HG03378 (cell line): ENCODE measurements around the gene DBF4B.
"Not testable (repeated sequence)": the region's sequence is repeated elsewhere in the genome, so short reads cannot be mapped to it uniquely, and the experiment has no call there.

Experiments
- ATAC-seq: cut with Tn5 transposase; IDR thresholded peaks from one replicate; pipeline ENCODE4 v1.9.1; 2021; ENCODE audit warnings: mild to moderate bottlenecking, moderate library complexity; ENCODE audit not compliant: unreplicated experiment

The DBF4B gene

GRCh38 chr17:44733753-44734152 is 25.3 kb downstream of the DBF4B start:
- no peak for ATAC-seq

- ATAC-seq = no peak
Measured at GRCh38 chr17:44734272-44734671, 25.8 kb downstream of the DBF4B start.

GRCh38 chr17:44736551-44737240 is 28.2 kb downstream of the DBF4B start:
- ATAC-seq = no peak

- ATAC-seq = no peak
Measured at GRCh38 chr17:44738214-44738906, 29.9 kb downstream of the DBF4B start.

GRCh38 chr17:44741316-44741715 is 32.9 kb downstream of the DBF4B start:
- ATAC-seq = no peak

- ATAC-seq = no peak
Measured at GRCh38 chr17:44745301-44745700, 36.8 kb downstream of the DBF4B start.

- ATAC-seq = not testable (repeated sequence)
Measured at GRCh38 chr17:44745738-44746137, 37.3 kb downstream of the DBF4B start.

GRCh38 chr17:44747566-44747965 is 39.1 kb downstream of the DBF4B start:
- no peak for ATAC-seq

GRCh38 chr17:44749076-44749979 is 40.9 kb downstream of the DBF4B start:
- no peak for ATAC-seq

GRCh38 chr17:44749980-44750318 is 41.5 kb downstream of the DBF4B start:
- no peak for ATAC-seq

- no peak for ATAC-seq
Measured at GRCh38 chr17:44751331-44751730, 42.9 kb downstream of the DBF4B start.

GRCh38 chr17:44751806-44752205 is 43.3 kb downstream of the DBF4B start:
- no peak for ATAC-seq

- ATAC-seq = no peak
Measured at GRCh38 chr17:44752953-44753861, 44.7 kb downstream of the DBF4B start.

- ATAC-seq = no peak
Measured at GRCh38 chr17:44754276-44754675, 45.8 kb downstream of the DBF4B start.

- ATAC-seq = not testable (repeated sequence)
Measured at GRCh38 chr17:44755180-44755579, 46.7 kb downstream of the DBF4B start.

- ATAC-seq = no peak
Measured at GRCh38 chr17:44757045-44757917, 48.8 kb downstream of the DBF4B start.

- no peak for ATAC-seq
Measured at GRCh38 chr17:44757918-44758413, 49.5 kb downstream of the DBF4B start.

GRCh38 chr17:44758414-44759085 is 50.1 kb downstream of the DBF4B start, which contains the start of gene ADAM11:
ADAM11 (plus strand) TSS chr17:44758988; CDS start chr17:44759200, 212 bp downstream.
- no peak for ATAC-seq
